Effector memory CD4-positive, alpha-beta T cell (primary cell): ENCODE results near the gene TXNDC17.

Source experiments
- DNase-seq, 3 donors: peaks; one replicate each; pipeline ENCODE4 v3.0.0-alpha.2; 2020
- H3K27ac ChIP-seq: 2 replicates; pipeline ENCODE4 v1.7.0; 2013; ENCODE audit warnings: mild to moderate bottlenecking, low read length, moderate library complexity; ENCODE audit not compliant: insufficient read depth, poor library complexity, severe bottlenecking
- H3K27me3 ChIP-seq: replicated peaks from 2 replicates; pipeline ENCODE4 v1.7.0; 2013; ENCODE audit warnings: mild to moderate bottlenecking, low read length; ENCODE audit not compliant: insufficient read depth, control insufficient read depth, poor library complexity, severe bottlenecking
- H3K36me3 ChIP-seq: 2 replicates; pipeline ENCODE4 v1.7.0; 2013; ENCODE audit warnings: mild to moderate bottlenecking, low read length, moderate library complexity; ENCODE audit not compliant: control insufficient read depth, insufficient read depth
- H3K4me1 ChIP-seq: 2 replicates; pipeline ENCODE4 v1.7.0; 2013; ENCODE audit warnings: low read length, mild to moderate bottlenecking; ENCODE audit not compliant: control insufficient read depth, insufficient read depth, poor library complexity, severe bottlenecking
- H3K4me3 ChIP-seq: 2 replicates; pipeline ENCODE4 v1.7.0; 2013; ENCODE audit warnings: low read length, low read depth, mild to moderate bottlenecking; ENCODE audit not compliant: insufficient read depth, poor library complexity, severe bottlenecking
- H3K9me3 ChIP-seq: 2 replicates; pipeline ENCODE4 v1.7.0; 2013; ENCODE audit warnings: mild to moderate bottlenecking, low read length, moderate library complexity; ENCODE audit not compliant: control insufficient read depth

Gene TXNDC17

GRCh38 chr17:6681176-6681575, 40.3 kb downstream of the TXNDC17 start:
- no peak for DNase-seq
- no peaks in the 10 kb centered on the region for H3K36me3 ChIP-seq
- H3K4me1 ChIP-seq: peaks cover 5% of the 10 kb centered on the region
- no peaks in the 10 kb centered on the region for H3K9me3 ChIP-seq
- H3K4me3 ChIP-seq: no peak overlapping the region
- peaks cover 5% of the 10 kb centered on the region for H3K27me3 ChIP-seq
- H3K27ac ChIP-seq: no peak overlapping the region

- peaks cover 5% of the 10 kb centered on the region for H3K4me1 ChIP-seq
- H3K27ac ChIP-seq: no peak overlapping the region
- no peaks in the 10 kb centered on the region for H3K36me3 ChIP-seq
- H3K9me3 ChIP-seq: no peaks in the 10 kb centered on the region
- H3K4me3 ChIP-seq: no peak overlapping the region
- no peak for DNase-seq
- H3K27me3 ChIP-seq: peaks cover 5% of the 10 kb centered on the region
Observed at GRCh38 chr17:6681671-6682070, 40.8 kb downstream of the TXNDC17 start.

GRCh38 chr17:6682339-6682738, 41.5 kb downstream of the TXNDC17 start:
- no peak overlapping the region for H3K4me3 ChIP-seq
- H3K4me1 ChIP-seq: peaks cover 4% of the 10 kb centered on the region
- H3K36me3 ChIP-seq: no peaks in the 10 kb centered on the region
- H3K27ac ChIP-seq: no peak overlapping the region
- H3K9me3 ChIP-seq: no peaks in the 10 kb centered on the region
- H3K27me3 ChIP-seq: peaks cover 5% of the 10 kb centered on the region
- no peak for DNase-seq

- no peak overlapping the region for H3K27ac ChIP-seq
- H3K4me3 ChIP-seq: no peak overlapping the region
- H3K9me3 ChIP-seq: no peaks in the 10 kb centered on the region
- DNase-seq: no peak
- no peaks in the 10 kb centered on the region for H3K36me3 ChIP-seq
- H3K27me3 ChIP-seq: peaks cover 5% of the 10 kb centered on the region
- no peaks in the 10 kb centered on the region for H3K4me1 ChIP-seq
Observed at GRCh38 chr17:6683081-6683684, 42.3 kb downstream of the TXNDC17 start.

- Histone ChIP-seq H3K27me3 (peaks cover 5% of the 10 kb centered on the region), H3K27ac (no peak overlapping the region), H3K9me3 (no peaks in the 10 kb centered on the region), H3K4me3 (no peak overlapping the region), H3K4me1 (no peaks in the 10 kb centered on the region), H3K36me3 (no peaks in the 10 kb centered on the region)
- DNase-seq: no peak
Observed at GRCh38 chr17:6683730-6684459, 43.0 kb downstream of the TXNDC17 start.

- Histone ChIP-seq H3K4me3 (no peak overlapping the region), H3K9me3 (no peaks in the 10 kb centered on the region), H3K27me3 (peaks cover 5% of the 10 kb centered on the region), H3K4me1 (no peaks in the 10 kb centered on the region), H3K36me3 (no peaks in the 10 kb centered on the region), H3K27ac (no peak overlapping the region)
- DNase-seq: no peak
Observed at GRCh38 chr17:6684460-6684783, 43.6 kb downstream of the TXNDC17 start.

GRCh38 chr17:6684881-6685767, 44.3 kb downstream of the TXNDC17 start:
- Histone ChIP-seq H3K27ac (no peak overlapping the region), H3K27me3 (peaks cover 5% of the 10 kb centered on the region)

GRCh38 chr17:6686026-6686425, 45.2 kb downstream of the TXNDC17 start:
- Histone ChIP-seq H3K4me1 (no peaks in the 10 kb centered on the region), H3K27ac (no peak overlapping the region), H3K36me3 (no peaks in the 10 kb centered on the region), H3K4me3 (no peak overlapping the region), H3K27me3 (no peaks in the 10 kb centered on the region), H3K9me3 (no peaks in the 10 kb centered on the region)
- DNase-seq: no peak

More at GRCh38 chr17:6684881-6685767, 44.3 kb downstream of the TXNDC17 start:
- Histone ChIP-seq H3K36me3 (no peaks in the 10 kb centered on the region), H3K9me3 (no peaks in the 10 kb centered on the region), H3K4me3 (no peak overlapping the region), H3K4me1 (no peaks in the 10 kb centered on the region)
- DNase-seq: no peak

GRCh38 chr17:6688944-6689343, 48.1 kb downstream of the TXNDC17 start:
- H3K27me3 ChIP-seq: no peaks in the 10 kb centered on the region
- DNase-seq: no peak

GRCh38 chr17:6690641-6691040, 49.8 kb downstream of the TXNDC17 start:
- H3K27ac ChIP-seq: no peak overlapping the region
- no peak for DNase-seq
- H3K36me3 ChIP-seq: no peaks in the 10 kb centered on the region
- no peaks in the 10 kb centered on the region for H3K27me3 ChIP-seq
- no peaks in the 10 kb centered on the region for H3K4me1 ChIP-seq
- no peak overlapping the region for H3K4me3 ChIP-seq
- no peaks in the 10 kb centered on the region for H3K9me3 ChIP-seq

More at GRCh38 chr17:6688944-6689343, 48.1 kb downstream of the TXNDC17 start:
- Histone ChIP-seq H3K36me3 (no peaks in the 10 kb centered on the region), H3K27ac (no peak overlapping the region), H3K4me3 (no peak overlapping the region), H3K4me1 (no peaks in the 10 kb centered on the region), H3K9me3 (no peaks in the 10 kb centered on the region)
